Dendritic cell treated with granulocyte-macrophage colony-stimulating factor and Interleukin-4, amounts not matched to agents 40 ng/mL and 50 ng/mL, for 4 days (primary cell): ENCODE results near the gene ARHGEF28.

Experiments
- H3K27ac Mint-ChIP-seq: one replicate; pipeline ENCODE4 v1.8.0; 2022; ENCODE audit warnings: mild to moderate bottlenecking, mixed read lengths
- H3K27me3 Mint-ChIP-seq: one replicate; pipeline ENCODE4 v1.8.0; 2022; ENCODE audit warnings: mild to moderate bottlenecking, mixed read lengths
- H3K36me3 Mint-ChIP-seq: one replicate; pipeline ENCODE4 v1.8.0; 2022; ENCODE audit warnings: low read depth, mixed read lengths
- H3K4me1 Mint-ChIP-seq: one replicate; pipeline ENCODE4 v1.8.0; 2022; ENCODE audit warnings: low read depth, mixed read lengths
- H3K4me3 Mint-ChIP-seq: one replicate; pipeline ENCODE4 v1.8.0; 2022; ENCODE audit warnings: mild to moderate bottlenecking, moderate library complexity, mixed read lengths
- H3K9me3 Mint-ChIP-seq: one replicate; pipeline ENCODE4 v1.8.0; 2022; ENCODE audit warnings: mixed read lengths
- intact Hi-C: fragments of 100-400 bp; cut with micrococcal nuclease; formaldehyde crosslinking; loops from one replicate; pipeline ENCODE4 v1.15.0; 2022

ARHGEF28 gene

DNA sequence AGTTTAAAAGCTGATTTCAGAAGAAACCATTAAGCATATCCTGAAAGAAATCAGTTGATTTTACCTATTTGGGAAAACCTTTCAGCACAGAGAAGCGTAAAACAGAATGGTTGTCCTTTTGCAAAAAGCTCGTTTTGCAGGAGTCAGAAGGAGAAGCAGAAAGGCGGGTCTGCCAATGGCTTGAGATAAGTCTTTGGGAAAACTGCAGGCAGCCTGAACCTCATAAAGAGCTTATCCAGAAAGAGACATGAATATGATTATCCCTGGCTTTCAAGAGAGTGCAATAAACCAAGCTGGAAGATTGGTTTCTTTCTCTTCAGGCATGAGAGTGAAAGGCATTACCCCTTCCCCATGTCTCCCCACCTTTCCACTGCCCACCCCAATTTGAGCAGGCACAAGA lies 353.3 kb downstream of the ARHGEF28 start:
- no peaks in the 10 kb centered on the region for H3K36me3 Mint-ChIP-seq
- intact Hi-C loops = no loop called here

DNA sequence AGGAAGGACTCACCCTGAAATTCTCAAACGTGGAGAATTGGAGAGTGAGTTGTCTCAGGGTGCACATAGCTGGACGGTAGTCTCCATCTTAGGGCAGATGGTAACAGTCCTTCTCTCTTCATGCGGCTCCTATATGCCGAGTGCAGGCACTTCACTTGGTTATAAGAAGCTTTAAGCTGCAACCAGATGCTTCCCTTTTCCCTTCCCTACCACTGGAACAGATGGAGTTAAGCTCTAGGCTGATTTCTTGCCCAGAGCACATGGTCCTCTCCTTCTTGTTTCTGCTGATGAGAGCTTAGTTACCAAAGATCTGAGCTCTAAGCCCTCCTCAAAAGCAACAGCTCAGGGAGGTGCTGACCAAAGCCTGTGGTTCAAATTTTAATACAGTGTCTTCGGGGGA lies 355.7 kb downstream of the ARHGEF28 start:
- no peaks in the 10 kb centered on the region for H3K36me3 Mint-ChIP-seq

More for the DNA sequence above, 353.3 kb downstream of the ARHGEF28 start:
- Mint-ChIP-seq H3K4me1 (no peaks in the 10 kb centered on the region), H3K4me3 (no peak overlapping the region), H3K9me3 (no peaks in the 10 kb centered on the region), H3K27ac (no peak overlapping the region), H3K27me3 (peaks cover 1% of the 10 kb centered on the region)

DNA sequence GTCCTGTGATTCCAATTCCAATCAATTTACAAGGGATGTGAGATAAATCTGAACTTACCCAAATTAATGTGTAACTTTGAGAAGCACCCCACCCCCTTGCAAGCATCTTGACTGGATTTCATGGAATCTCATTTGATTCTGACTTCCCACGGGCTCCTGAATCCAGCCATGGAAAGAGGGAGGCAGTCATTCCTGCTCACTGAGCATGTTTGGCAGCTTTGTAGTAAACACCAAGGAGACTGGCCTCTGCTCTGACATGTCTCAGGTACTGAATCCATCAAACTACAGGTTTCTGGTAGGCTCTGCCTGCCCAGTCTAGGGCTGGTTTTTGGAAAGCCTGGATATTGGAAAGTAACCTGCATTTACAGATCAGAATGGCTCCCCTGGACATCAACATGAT lies 357.6 kb downstream of the ARHGEF28 start:
- Mint-ChIP-seq H3K9me3 (no peaks in the 10 kb centered on the region), H3K36me3 (no peaks in the 10 kb centered on the region), H3K4me1 (no peaks in the 10 kb centered on the region), H3K27ac (no peak overlapping the region), H3K27me3 (peaks cover 3% of the 10 kb centered on the region), H3K4me3 (no peak overlapping the region)
- intact Hi-C loops = no loop called here

More for the DNA sequence above, 355.7 kb downstream of the ARHGEF28 start:
- Mint-ChIP-seq H3K27me3 (peaks cover 3% of the 10 kb centered on the region), H3K9me3 (no peaks in the 10 kb centered on the region), H3K27ac (no peak overlapping the region), H3K4me3 (no peak overlapping the region), H3K4me1 (no peaks in the 10 kb centered on the region)
- intact Hi-C loops = no loop called here

DNA sequence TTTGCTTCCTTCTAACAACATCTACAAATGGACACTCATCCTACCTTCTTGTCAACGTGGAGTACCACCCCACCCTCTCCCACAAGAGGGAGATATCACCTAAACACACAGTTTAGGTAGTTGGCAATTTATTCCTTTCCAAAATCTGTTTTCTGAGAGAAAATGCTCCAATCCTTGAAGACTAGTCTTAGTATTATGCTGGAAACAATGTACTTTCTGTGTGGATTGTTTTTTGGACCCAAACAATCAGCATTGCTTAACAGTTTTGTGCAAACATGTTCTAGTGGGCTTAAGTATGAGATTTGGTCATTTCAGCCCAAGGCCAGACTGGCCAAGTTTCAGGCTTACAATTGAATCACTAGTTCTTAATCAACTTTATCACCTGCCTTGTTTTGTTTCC lies 359.1 kb downstream of the ARHGEF28 start:
- Mint-ChIP-seq H3K4me3 (no peak overlapping the region), H3K27me3 (peaks cover 3% of the 10 kb centered on the region)
- intact Hi-C loops = no loop called here

DNA sequence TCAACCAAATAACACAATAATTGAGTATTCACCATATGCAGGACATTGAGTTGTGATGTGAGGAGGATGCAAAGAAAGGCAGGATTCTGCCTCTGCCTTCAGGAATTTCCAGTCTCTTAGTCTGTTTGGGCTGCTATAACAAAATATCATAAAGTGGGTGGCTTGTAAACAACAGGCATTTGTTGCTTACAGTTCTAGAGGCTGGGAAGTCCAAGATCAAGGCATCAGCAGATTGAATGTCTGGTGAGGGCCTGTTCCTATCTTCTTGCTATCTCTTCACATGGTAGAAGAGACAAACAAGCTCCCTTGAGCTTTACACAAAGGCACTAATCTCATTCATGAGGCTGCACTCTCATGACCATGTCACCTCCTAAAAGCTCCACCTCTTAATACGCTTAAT lies 360.7 kb downstream of the ARHGEF28 start:
- H3K4me1 Mint-ChIP-seq = no peaks in the 10 kb centered on the region
- H3K4me3 Mint-ChIP-seq = no peak overlapping the region
- intact Hi-C loops = no loop called here
- H3K9me3 Mint-ChIP-seq = no peaks in the 10 kb centered on the region
- H3K27ac Mint-ChIP-seq = no peak overlapping the region
- H3K36me3 Mint-ChIP-seq = no peaks in the 10 kb centered on the region
- peaks cover 6% of the 10 kb centered on the region for H3K27me3 Mint-ChIP-seq

More for the DNA sequence above, 359.1 kb downstream of the ARHGEF28 start:
- no peaks in the 10 kb centered on the region for H3K9me3 Mint-ChIP-seq
- no peaks in the 10 kb centered on the region for H3K4me1 Mint-ChIP-seq
- no peaks in the 10 kb centered on the region for H3K36me3 Mint-ChIP-seq
- H3K27ac Mint-ChIP-seq = no peak overlapping the region

DNA sequence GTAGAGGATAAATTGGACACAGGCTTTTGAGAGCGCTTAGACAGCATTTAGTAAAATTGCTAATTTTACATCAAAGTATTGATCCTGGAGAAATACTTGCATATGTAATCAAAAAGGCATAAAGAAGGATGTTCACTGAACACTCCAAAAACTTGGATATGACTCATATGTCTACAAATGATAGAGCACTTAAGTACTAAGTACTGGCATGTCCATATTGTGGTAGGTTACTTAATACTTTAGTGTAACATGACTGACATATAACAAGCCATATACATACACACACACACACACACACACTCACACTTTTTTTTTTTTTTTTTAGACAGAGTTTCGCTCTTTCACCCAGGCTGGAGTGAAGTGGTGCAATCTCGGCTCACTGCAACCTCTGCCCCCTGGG lies 361.9 kb downstream of the ARHGEF28 start:
- H3K27ac Mint-ChIP-seq = no peak overlapping the region
- peaks cover 6% of the 10 kb centered on the region for H3K9me3 Mint-ChIP-seq
- H3K27me3 Mint-ChIP-seq = peaks cover 6% of the 10 kb centered on the region
- no peaks in the 10 kb centered on the region for H3K36me3 Mint-ChIP-seq
- H3K4me1 Mint-ChIP-seq = no peaks in the 10 kb centered on the region
- no peak overlapping the region for H3K4me3 Mint-ChIP-seq
- intact Hi-C loops = no loop called here

GRCh38 chr5:73989956-73990355 lies 364.0 kb downstream of the ARHGEF28 start:
- Mint-ChIP-seq H3K4me3 (no peak overlapping the region), H3K4me1 (no peaks in the 10 kb centered on the region), H3K36me3 (no peaks in the 10 kb centered on the region), H3K9me3 (peaks cover 16% of the 10 kb centered on the region), H3K27ac (no peak overlapping the region), H3K27me3 (peaks cover 6% of the 10 kb centered on the region)
- intact Hi-C loops = no loop called here
